NCI-H2107 treated with DMSO at 0.1 percent for 48 hours (cell line): ENCODE data around the gene STK32C.

Source experiments
- DNase-seq: peaks from one replicate; lab custom pipeline; 2025; ENCODE audit not compliant: unreplicated experiment; lab: John Stamatoyannopoulos, UW

Gene STK32C

GRCh38 chr10:132189016-132189415 lies 118.7 kb downstream of the STK32C start:
- no peak for DNase-seq

- DNase-seq, result no peak
Observed at GRCh38 chr10:132188331-132188730, 119.4 kb downstream of the STK32C start.

- no peak for DNase-seq
Observed at GRCh38 chr10:132187430-132188138, 120.2 kb downstream of the STK32C start.

- no peak for DNase-seq
Observed at GRCh38 chr10:132186488-132187429, 121.0 kb downstream of the STK32C start, which contains the start of gene DPYSL4. Gene DPYSL4, plus strand, starts transcription at chr10:132186948. Its CDS starts 116 bp downstream, at chr10:132187064.

- DNase-seq, result no peak
Observed at GRCh38 chr10:132185601-132186487, 121.9 kb downstream of the STK32C start.

GRCh38 chr10:132184816-132185593 lies 122.7 kb downstream of the STK32C start:
- DNase-seq, result no peak

- no peak for DNase-seq
Observed at GRCh38 chr10:132183046-132183445, 124.7 kb downstream of the STK32C start.

GRCh38 chr10:132182591-132182990 lies 125.2 kb downstream of the STK32C start:
- no peak for DNase-seq

- DNase-seq, result no peak
Observed at GRCh38 chr10:132181691-132182425, 125.9 kb downstream of the STK32C start.

- DNase-seq, result no peak
Observed at GRCh38 chr10:132180736-132181135, 127.0 kb downstream of the STK32C start.

- no peak for DNase-seq
Observed at GRCh38 chr10:132179551-132180392, 128.0 kb downstream of the STK32C start.

- no peak for DNase-seq
Observed at GRCh38 chr10:132178672-132179545, 128.8 kb downstream of the STK32C start.

GRCh38 chr10:132178046-132178445 lies 129.7 kb downstream of the STK32C start:
- DNase-seq, result no peak

- DNase-seq, result no peak
Observed at GRCh38 chr10:132176623-132177500, 130.9 kb downstream of the STK32C start.

GRCh38 chr10:132175907-132176581 lies 131.7 kb downstream of the STK32C start:
- DNase-seq, result no peak

GRCh38 chr10:132175408-132175807 lies 132.3 kb downstream of the STK32C start:
- DNase-seq, result no peak
